ENCODE measurements around the gene LPIN3. TPM values are rescaled to one million over a fixed set of nuclear protein-coding genes. Genes with fewer than 3 reads are reported as not detected.

LPIN3 gene
- total RNA-seq, 1 experiment from 2014 or later: 23.5 TPM

GRCh38 chr20:41394931-41395666, 54.5 kb downstream of the LPIN3 start:
- no TSS peak for BruUV-seq (replicated peaks)
- CTCF ChIA-PET: interaction anchor here (0.7 kb wide), 1 partner anchor 8 kb away, joined by 3 read pairs; no protein-coding TSS in a partner anchor

GRCh38 chr20:41395667-41396664, 55.3 kb downstream of the LPIN3 start:
- Mint-ChIP-seq H3K4me1 (ENCODE audit: low read depth, unreplicated experiment) (no peaks in the 10 kb centered on the region), H3K4me3 (ENCODE audit: low read depth, unreplicated experiment) (no peak overlapping the region), H3K27ac (ENCODE audit: unreplicated experiment) (no peak overlapping the region), H3K36me3 (ENCODE audit: insufficient read depth, unreplicated experiment) (no peaks in the 10 kb centered on the region), H3K27me3 (ENCODE audit: unreplicated experiment) (no peaks in the 10 kb centered on the region), H3K9me3 (ENCODE audit: low read depth, unreplicated experiment) (no peaks in the 10 kb centered on the region)
- intact Hi-C loops (cut with micrococcal nuclease; ENCODE audit: unreplicated experiment): no loop called here
- no peak for DNase-seq
- no TSS peak for BruUV-seq (replicated peaks)
- CTCF ChIA-PET: interaction anchor here (0.7 kb wide), 1 partner anchor 9 kb away, joined by 3 read pairs; no protein-coding TSS in a partner anchor
- TF ChIP-seq CTCF (IDR thresholded peaks at IDR 0.05; ENCODE audit: unreplicated experiment): no peak

More at GRCh38 chr20:41394931-41395666, 54.5 kb downstream of the LPIN3 start:
- Mint-ChIP-seq H3K4me1 (ENCODE audit: low read depth, unreplicated experiment) (no peaks in the 10 kb centered on the region), H3K36me3 (ENCODE audit: insufficient read depth, unreplicated experiment) (no peaks in the 10 kb centered on the region), H3K4me3 (ENCODE audit: low read depth, unreplicated experiment) (no peak overlapping the region), H3K27ac (ENCODE audit: unreplicated experiment) (no peak overlapping the region), H3K27me3 (ENCODE audit: unreplicated experiment) (no peaks in the 10 kb centered on the region), H3K9me3 (ENCODE audit: low read depth, unreplicated experiment) (no peaks in the 10 kb centered on the region)
- intact Hi-C loops (cut with micrococcal nuclease; ENCODE audit: unreplicated experiment): no loop called here
- DNase-seq: no peak
- TF ChIP-seq CTCF (IDR thresholded peaks at IDR 0.05; ENCODE audit: unreplicated experiment): no peak

GRCh38 chr20:41398408-41398807, 57.8 kb downstream of the LPIN3 start:
- H3K36me3 Mint-ChIP-seq (ENCODE audit: insufficient read depth, unreplicated experiment): peaks cover 4% of the 10 kb centered on the region
- H3K4me1 Mint-ChIP-seq (ENCODE audit: low read depth, unreplicated experiment): no peaks in the 10 kb centered on the region
- intact Hi-C loops (cut with micrococcal nuclease; ENCODE audit: unreplicated experiment): no loop called here
- CTCF ChIA-PET: interaction anchor here (0.9 kb wide), 1 partner anchor 245 kb away, joined by 3 read pairs; no protein-coding TSS in a partner anchor
- BruUV-seq (replicated peaks): no TSS peak
- H3K9me3 Mint-ChIP-seq (ENCODE audit: low read depth, unreplicated experiment): no peaks in the 10 kb centered on the region
- H3K4me3 Mint-ChIP-seq (ENCODE audit: low read depth, unreplicated experiment): no peak overlapping the region
- TF ChIP-seq CTCF (IDR thresholded peaks at IDR 0.05; ENCODE audit: unreplicated experiment): no peak
- no peak for DNase-seq
- no peaks in the 10 kb centered on the region for H3K27me3 Mint-ChIP-seq (ENCODE audit: unreplicated experiment)
- no peak overlapping the region for H3K27ac Mint-ChIP-seq (ENCODE audit: unreplicated experiment)

- CTCF ChIA-PET: no interaction called here
- intact Hi-C loops (cut with micrococcal nuclease; ENCODE audit: unreplicated experiment): no loop called here
- BruUV-seq (replicated peaks): no TSS peak
- Mint-ChIP-seq H3K9me3 (ENCODE audit: low read depth, unreplicated experiment) (no peaks in the 10 kb centered on the region), H3K4me3 (ENCODE audit: low read depth, unreplicated experiment) (no peak overlapping the region), H3K27ac (ENCODE audit: unreplicated experiment) (no peak overlapping the region), H3K36me3 (ENCODE audit: insufficient read depth, unreplicated experiment) (peaks cover 20% of the 10 kb centered on the region), H3K27me3 (ENCODE audit: unreplicated experiment) (no peaks in the 10 kb centered on the region), H3K4me1 (ENCODE audit: low read depth, unreplicated experiment) (no peaks in the 10 kb centered on the region)
- no peak for DNase-seq
- TF ChIP-seq CTCF (IDR thresholded peaks at IDR 0.05; ENCODE audit: unreplicated experiment): no peak
Measured at GRCh38 chr20:41403604-41404003, 63.0 kb downstream of the LPIN3 start.

Measured in Calu3 (cell line).